GM23338 (cell line): Measurements from ENCODE around the gene CCL24. TPM values are rescaled to one million over a fixed set of nuclear protein-coding genes. Genes with fewer than 3 reads are reported as not detected.

Experiments used
- ATAC-seq: fragments of 200-7000 bp; cut with Tn5 transposase; 3 replicates; pipeline ENCODE4 v1.9.1; 2020
- DNase-seq: peaks from one replicate; pipeline ENCODE4 v3.0.0-alpha.2; 2015; ENCODE audit warnings: low spot score
- H2AFZ ChIP-seq: fragments of 200-600 bp; sonication (generic); 2 replicates; pipeline ENCODE4 v1.8.0; 2016; ENCODE audit warnings: antibody characterized with exemption, mild to moderate bottlenecking, moderate library complexity
- H3F3A ChIP-seq: fragments of 200-600 bp; sonication (generic); replicated peaks from 2 replicates; pipeline ENCODE4 v1.8.0; 2017; ENCODE audit warnings: antibody characterized with exemption, mixed run types, low read depth
- H3K27ac ChIP-seq: fragments of 200-600 bp; sonication (generic); 2 replicates; pipeline ENCODE4 v1.6.1; 2016; ENCODE audit warnings: low read depth
- H3K27me3 ChIP-seq: fragments of 200-600 bp; sonication (generic); 2 replicates; pipeline ENCODE4 v1.8.0; 2016; ENCODE audit warnings: mild to moderate bottlenecking, mixed run types, moderate library complexity; ENCODE audit not compliant: insufficient read depth
- H3K36me3 ChIP-seq: fragments of 200-600 bp; sonication (generic); 2 replicates; pipeline ENCODE4 v1.8.0; 2016; ENCODE audit warnings: mild to moderate bottlenecking; ENCODE audit not compliant: insufficient read depth
- H3K4me1 ChIP-seq: fragments of 200-600 bp; sonication (generic); 2 replicates; pipeline ENCODE4 v1.8.0; 2016; ENCODE audit warnings: mild to moderate bottlenecking, moderate library complexity; ENCODE audit not compliant: insufficient read depth
- H3K4me2 ChIP-seq: fragments of 200-600 bp; sonication (generic); 2 replicates; pipeline ENCODE4 v1.7.1; 2017; ENCODE audit warnings: mixed run types
- H3K4me3 ChIP-seq: fragments of 200-600 bp; sonication (generic); 2 replicates; pipeline ENCODE4 v1.6.1; 2016; ENCODE audit warnings: mixed run types
- H3K79me2 ChIP-seq: fragments of 200-600 bp; sonication (generic); replicated peaks from 2 replicates; pipeline ENCODE4 v1.8.0; 2017; ENCODE audit warnings: mild to moderate bottlenecking; ENCODE audit not compliant: insufficient read depth
- H3K9me2 ChIP-seq: fragments of 200-600 bp; sonication (generic); 2 replicates; pipeline ENCODE4 v1.8.0; 2017; ENCODE audit not compliant: insufficient read depth
- H4K20me1 ChIP-seq: fragments of 200-600 bp; sonication (generic); replicated peaks from 2 replicates; pipeline ENCODE4 v1.8.0; 2017; ENCODE audit warnings: mild to moderate bottlenecking; ENCODE audit not compliant: insufficient read depth
- H3K27ac Mint-ChIP-seq: 2 replicates; pipeline ENCODE4 v1.8.0; 2020; ENCODE audit warnings: inconsistent platforms, mild to moderate bottlenecking, moderate library complexity, mixed read lengths
- H3K27me3 Mint-ChIP-seq: 3 replicates; pipeline ENCODE4 v1.8.0; 2022; ENCODE audit warnings: low read depth, mild to moderate bottlenecking, moderate library complexity, mixed read lengths, inconsistent platforms; ENCODE audit not compliant: insufficient read depth, poor library complexity
- H3K36me3 Mint-ChIP-seq: 3 replicates; pipeline ENCODE4 v1.8.0; 2021; ENCODE audit warnings: low read depth, mild to moderate bottlenecking, inconsistent platforms, moderate library complexity, mixed read lengths
- H3K4me1 Mint-ChIP-seq: 3 replicates; pipeline ENCODE4 v1.8.0; 2020; ENCODE audit warnings: mild to moderate bottlenecking, inconsistent platforms, mixed read lengths
- H3K4me3 Mint-ChIP-seq: 3 replicates; pipeline ENCODE4 v1.8.0; 2021; ENCODE audit warnings: moderate library complexity, mild to moderate bottlenecking, inconsistent platforms, mixed read lengths
- H3K9me3 Mint-ChIP-seq: 3 replicates; pipeline ENCODE4 v1.8.0; 2020; ENCODE audit warnings: moderate library complexity, mild to moderate bottlenecking, inconsistent platforms, mixed read lengths
- CREB1 ChIP-seq: fragments of 250-450 bp; sonication (Bioruptor Pico); IDR thresholded peaks from 2 replicates; pipeline ENCODE4 v1.5.0; 2020; ENCODE audit warnings: low read depth, mild to moderate bottlenecking, moderate library complexity
- CTCF ChIP-seq, 2 experiments: fragments of 200-600 bp in 1 of 2; sonication (generic) in 1 of 2; conservative IDR thresholded peaks; 2 replicates each; pipeline versions ENCODE4 v1.5.1 to v1.6.1; 2016 to 2017; ENCODE audit warnings: antibody characterized with exemption in 2 of 2, low read depth in 2 of 2, mild to moderate bottlenecking in 2 of 2, moderate library complexity in 1 of 2
- ETS1 ChIP-seq: IDR thresholded peaks from 2 replicates; pipeline ENCODE4 v1.6.1; 2016; ENCODE audit warnings: antibody characterized with exemption
- EZH2phosphoT487 ChIP-seq: fragments of 200-600 bp; sonication (generic); IDR thresholded peaks from one replicate; pipeline ENCODE4 v1.8.1; 2018; ENCODE audit warnings: antibody characterized with exemption; ENCODE audit not compliant: unreplicated experiment
- NANOG ChIP-seq: IDR thresholded peaks from 2 replicates; pipeline ENCODE4 v1.6.1; 2016; ENCODE audit warnings: antibody characterized with exemption, borderline replicate concordance
- POLR2AphosphoS5 ChIP-seq: IDR thresholded peaks from 2 replicates; pipeline ENCODE4 v1.6.1; 2016; ENCODE audit warnings: antibody characterized with exemption, low read depth
- REST ChIP-seq: IDR thresholded peaks from one replicate; pipeline ENCODE4 v1.6.1; 2018; ENCODE audit warnings: antibody characterized with exemption; ENCODE audit not compliant: unreplicated experiment
- STAT1 ChIP-seq: IDR thresholded peaks from one replicate; pipeline ENCODE4 v1.6.1; 2016; ENCODE audit warnings: antibody characterized with exemption; ENCODE audit not compliant: unreplicated experiment
- ZNF114 ChIP-seq: fragments of 250-450 bp; sonication (Bioruptor Pico); IDR thresholded peaks from 2 replicates; pipeline ENCODE4 v1.5.0; 2020; ENCODE audit warnings: mild to moderate bottlenecking, moderate library complexity
- ZNF331 ChIP-seq: fragments of 250-450 bp; sonication (Bioruptor Pico); IDR thresholded peaks from 2 replicates; pipeline ENCODE4 v1.5.0; 2020; ENCODE audit warnings: low read depth, mild to moderate bottlenecking, moderate library complexity
- polyA plus RNA-seq: library from polyadenylated mRNA; unstranded; fragments of >200 nt; fragmentation: Nextera tagmentation; extraction: Ambion mirVana; gene quantifications from 2 replicates; pipeline ENCODE4 v1.2.1, GENCODE V29; 2016
- total RNA-seq: library from RNA; depleted of rRNA; stranded (reverse); fragments of >200 nt; shearing (Covaris generic); gene quantifications from 2 replicates; pipeline ENCODE4 v1.2.3, GENCODE V29; 2014

CCL24 gene
- total and polyA plus RNA-seq, 2 experiments from 2014 or later = not detected

- no peaks in the 10 kb centered on the region for H3F3A ChIP-seq
- H3K27ac Mint-ChIP-seq = no peak overlapping the region
These were observed 14.8 kb downstream of the CCL24 start for GRCh38 chr7:75798770-75799169.

GRCh38 chr7:75796420-75796819 lies 17.2 kb downstream of the CCL24 start:
- Histone ChIP-seq H3K36me3 (no peaks in the 10 kb centered on the region), H2AFZ (no peak overlapping the region; the same call in 1 of the 2 replicates), H3K79me2 (no peaks in the 10 kb centered on the region), H4K20me1 (no peaks in the 10 kb centered on the region), H3K27ac (no peak overlapping the region), H3K4me2 (no peak overlapping the region), H3F3A (no peaks in the 10 kb centered on the region), H3K9me2 (no peaks in the 10 kb centered on the region), H3K4me3 (no peak overlapping the region), H3K4me1 (no peaks in the 10 kb centered on the region), H3K27me3 (no peaks in the 10 kb centered on the region)
- TF ChIP-seq CREB1 (CRISPR knock-in tag) = no peak
- H3K27ac Mint-ChIP-seq = no peak overlapping the region
- DNase-seq (no peak), ATAC-seq (no peak)
- peaks cover 10% of the 10 kb centered on the region for H3K27me3 Mint-ChIP-seq
- H3K4me1 Mint-ChIP-seq = 0 out of 3 replicates have a peak, but pooled peaks cover 2% of the 10 kb centered on the region
- H3K9me3 Mint-ChIP-seq = no peaks in the 10 kb centered on the region; the same call in 2 of the 3 replicates
- no peak overlapping the region for H3K4me3 Mint-ChIP-seq
- no peaks in the 10 kb centered on the region for H3K36me3 Mint-ChIP-seq

More at GRCh38 chr7:75798770-75799169, 14.8 kb downstream of the CCL24 start:
- Histone ChIP-seq H3K4me1 (no peaks in the 10 kb centered on the region), H3K27me3 (no peaks in the 10 kb centered on the region), H3K4me3 (no peak overlapping the region), H3K4me2 (no peak overlapping the region), H3K36me3 (no peaks in the 10 kb centered on the region), H2AFZ (no peak overlapping the region), H3K9me2 (no peaks in the 10 kb centered on the region), H3K79me2 (no peaks in the 10 kb centered on the region), H4K20me1 (no peaks in the 10 kb centered on the region), H3K27ac (no peak overlapping the region)
- DNase-seq = no peak
- TF ChIP-seq ZNF331 = no peak
- TF ChIP-seq NANOG = no peak
- no peak for TF ChIP-seq ZNF114 (CRISPR knock-in tag)
- no peak for TF ChIP-seq CTCF (conservative IDR thresholded peaks at IDR 0.05; ENCODE audit: low read depth in 2 of 2)
- no peak for TF ChIP-seq EZH2phosphoT487
- TF ChIP-seq POLR2AphosphoS5 = no peak
- no peak for TF ChIP-seq CREB1 (CRISPR knock-in tag)
- H3K27me3 Mint-ChIP-seq = peaks cover 7% of the 10 kb centered on the region
- no peaks in the 10 kb centered on the region; the same call in 2 of the 3 replicates for H3K9me3 Mint-ChIP-seq
- no peak for ATAC-seq
- 0 out of 3 replicates have a peak, but pooled peaks cover 2% of the 10 kb centered on the region for H3K4me1 Mint-ChIP-seq
- H3K36me3 Mint-ChIP-seq = no peaks in the 10 kb centered on the region
- H3K4me3 Mint-ChIP-seq = no peak overlapping the region

GRCh38 chr7:75795831-75796285 lies 17.7 kb downstream of the CCL24 start:
- H3K27me3 ChIP-seq = no peaks in the 10 kb centered on the region
- ATAC-seq = no peak
- no peak overlapping the region; the same call in 1 of the 2 replicates for H2AFZ ChIP-seq
- no peaks in the 10 kb centered on the region for H3F3A ChIP-seq
- H3K79me2 ChIP-seq = no peaks in the 10 kb centered on the region
- H3K4me1 ChIP-seq = no peaks in the 10 kb centered on the region
- no peak overlapping the region for H3K4me3 ChIP-seq
- H3K4me2 ChIP-seq = no peak overlapping the region
- no peak for DNase-seq
- Mint-ChIP-seq H3K4me3 (no peak overlapping the region), H3K4me1 (0 out of 3 replicates have a peak, but pooled peaks cover 2% of the 10 kb centered on the region), H3K27me3 (peaks cover 10% of the 10 kb centered on the region), H3K36me3 (no peaks in the 10 kb centered on the region), H3K27ac (no peak overlapping the region), H3K9me3 (no peaks in the 10 kb centered on the region; the same call in 2 of the 3 replicates)
- H3K9me2 ChIP-seq = no peaks in the 10 kb centered on the region
- H4K20me1 ChIP-seq = no peaks in the 10 kb centered on the region
- H3K36me3 ChIP-seq = no peaks in the 10 kb centered on the region
- no peak overlapping the region for H3K27ac ChIP-seq
- TF ChIP-seq NANOG = no peak
- no peak for TF ChIP-seq POLR2AphosphoS5
- TF ChIP-seq ETS1 = no peak
- no peak for TF ChIP-seq CTCF (conservative IDR thresholded peaks at IDR 0.05; ENCODE audit: low read depth in 2 of 2)
- no peak for TF ChIP-seq ZNF331
- TF ChIP-seq STAT1 = no peak
- TF ChIP-seq REST = no peak
